Measurements from ENCODE around the gene OR52A1.
A peak's percentile ranks its signal among the peaks of the same experiment; 100 is the strongest.

OR52A1 gene

DNA sequence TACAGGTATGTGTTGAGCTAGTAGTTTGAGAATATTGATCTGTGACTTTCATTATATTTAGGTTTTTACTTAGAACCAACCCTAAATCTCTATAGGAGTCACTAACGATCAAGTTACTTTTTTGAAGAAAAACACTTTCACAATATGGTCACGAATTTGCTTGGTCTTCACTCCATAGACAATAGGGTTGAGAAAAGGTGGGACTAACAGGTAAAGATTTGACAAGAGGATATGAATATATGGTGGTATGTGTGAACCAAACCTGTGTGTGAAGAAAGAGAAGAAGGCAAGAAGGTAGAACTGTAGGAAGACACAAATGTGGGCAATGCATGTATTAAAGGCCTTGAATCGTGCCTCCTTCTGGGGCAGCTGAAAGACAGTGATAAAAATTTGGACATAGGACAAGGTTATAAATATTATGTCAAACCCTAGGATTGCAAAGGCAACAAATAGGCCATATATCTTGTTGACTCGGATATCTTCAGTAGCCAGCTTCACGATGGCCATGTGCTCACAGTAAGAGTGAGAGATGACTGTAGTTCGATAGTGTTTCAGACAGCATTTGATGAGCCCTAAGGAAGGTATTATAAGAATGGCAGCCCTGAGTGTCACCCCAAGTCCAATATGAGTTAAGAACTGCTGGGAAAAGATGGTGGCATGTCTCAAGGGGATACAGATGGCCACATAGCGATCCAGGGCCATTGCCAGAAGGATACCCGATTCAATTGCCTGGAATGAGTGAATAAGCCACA, 22.8 kb downstream of the OR52A1 start:
- DNase-seq, result no peak

DNA sequence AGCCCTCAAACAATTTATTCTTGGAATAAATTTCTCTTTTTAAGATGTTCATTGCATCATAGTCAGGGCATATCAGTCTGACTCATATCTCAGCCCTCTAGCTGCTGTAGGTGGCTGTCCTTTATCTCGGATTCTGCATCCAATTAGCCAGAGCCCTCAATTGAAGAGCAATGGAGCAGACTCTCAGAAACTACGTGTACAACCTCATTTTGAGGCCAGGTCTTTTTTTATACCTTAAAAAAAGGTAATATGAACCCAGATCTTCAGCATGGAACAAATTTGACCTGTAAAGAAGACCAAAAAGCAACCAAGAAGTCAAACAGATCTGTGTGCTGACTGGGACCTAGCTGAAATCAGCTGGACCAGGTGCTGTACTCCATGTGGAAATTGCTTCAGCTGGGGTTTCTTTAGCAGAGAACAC, 25.1 kb downstream of the OR52A1 start:
- DNase-seq, result no peak

DNA sequence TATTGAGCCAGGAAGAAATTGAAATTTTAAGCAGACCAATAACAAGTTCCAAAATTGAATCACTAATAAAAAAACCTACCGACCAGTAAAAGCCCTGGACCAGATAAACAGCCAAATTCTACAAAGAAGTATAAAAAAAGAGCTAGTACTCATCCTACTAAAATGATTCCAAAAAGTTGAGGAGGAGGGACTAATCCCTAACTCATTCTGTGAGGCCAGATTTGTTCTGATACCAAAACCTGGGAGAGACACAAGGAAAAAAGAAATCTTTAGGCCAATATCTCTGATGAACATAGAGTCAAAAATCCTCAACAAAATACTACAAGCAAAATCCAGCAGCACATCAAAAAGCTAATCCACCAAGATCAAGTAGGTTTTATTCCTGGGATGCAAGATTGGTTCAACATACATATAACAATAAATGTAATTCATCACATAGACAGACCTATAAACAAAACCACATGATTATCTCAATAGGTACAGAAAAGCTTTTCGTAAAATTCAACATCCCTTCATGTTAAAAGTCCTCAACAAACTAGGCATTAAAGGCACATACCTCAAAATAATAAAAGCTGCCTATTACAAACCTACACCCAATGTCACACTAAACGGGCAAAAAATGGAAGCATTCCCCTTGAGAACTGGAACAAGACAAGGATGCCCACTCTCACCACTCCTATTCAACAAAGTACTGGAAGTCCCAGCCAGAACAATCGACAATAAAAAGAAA, 29.5 kb downstream of the OR52A1 start:
- no peak for DNase-seq

DNA sequence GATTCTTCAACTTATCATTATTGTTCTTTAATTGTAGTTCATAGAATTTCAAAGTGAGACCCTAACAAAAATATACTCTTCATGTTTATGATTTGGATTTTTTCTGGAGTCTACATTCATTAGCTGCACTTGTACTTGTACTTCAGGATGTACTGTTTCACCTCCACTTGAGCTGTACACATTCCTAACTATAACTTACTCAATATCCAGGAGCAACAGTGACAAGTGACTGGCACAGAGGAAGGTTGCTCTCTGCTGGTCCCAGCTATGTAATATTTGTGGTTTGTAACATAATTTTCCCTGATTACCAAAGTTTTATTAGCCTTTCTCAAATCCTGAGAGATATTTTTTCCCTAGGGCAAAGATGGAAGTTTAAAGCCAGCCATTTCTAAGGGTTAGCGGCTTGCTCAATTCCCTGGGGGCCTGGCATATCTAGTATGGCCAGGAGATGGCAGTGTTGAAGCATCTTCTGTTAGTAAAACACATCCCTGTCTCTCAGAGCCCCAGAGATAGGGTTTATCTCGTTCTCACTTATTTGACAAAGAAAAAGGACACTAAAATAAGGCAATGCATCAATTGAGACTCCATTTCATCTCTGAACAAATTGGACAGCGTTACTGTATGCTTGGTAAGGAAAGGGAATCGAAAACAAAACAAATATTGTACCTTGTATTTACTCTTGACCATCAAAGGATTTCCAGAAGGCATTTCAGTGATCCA, 30.6 kb downstream of the OR52A1 start:
- DNase-seq, result peak; percentile 47

DNA sequence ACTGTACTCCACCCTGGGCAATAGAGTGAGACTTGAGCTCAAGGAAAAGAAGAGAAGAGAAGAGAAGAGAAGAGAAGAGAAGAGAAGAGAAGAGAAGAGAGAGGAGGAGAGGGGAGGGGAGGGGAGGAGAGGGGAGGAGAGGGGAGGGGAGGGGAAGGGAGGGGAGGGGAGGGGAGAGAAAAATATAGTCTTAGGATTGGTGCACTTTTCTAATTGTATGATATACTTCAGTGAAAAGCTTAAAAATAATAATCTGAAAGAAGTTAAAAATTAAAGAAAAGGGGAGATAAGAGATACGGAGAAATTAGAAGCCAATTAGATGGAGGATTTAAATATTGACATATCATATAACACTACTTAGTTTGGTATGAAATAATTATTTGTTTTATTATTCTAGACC, 35.7 kb downstream of the OR52A1 start:
- no peak for DNase-seq

DNA sequence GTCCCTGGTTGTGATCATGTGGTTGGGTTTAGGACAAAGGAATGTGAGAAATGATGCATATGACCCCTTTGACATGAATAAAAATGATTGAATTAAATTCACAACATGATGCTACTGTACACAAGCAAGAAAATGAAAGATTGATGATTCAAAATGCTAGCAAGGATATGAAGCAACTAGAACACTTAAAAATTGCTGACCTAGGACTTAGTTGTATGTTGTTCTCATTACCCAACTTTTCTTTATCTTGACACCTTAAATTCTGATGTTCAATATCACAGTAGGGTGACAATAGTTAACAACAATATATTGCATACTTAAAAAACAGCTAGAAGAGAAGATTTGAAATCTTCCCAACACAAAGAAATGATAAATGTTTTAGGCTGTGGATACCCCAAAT, 37.0 kb downstream of the OR52A1 start:
- no peak for DNase-seq

DNA sequence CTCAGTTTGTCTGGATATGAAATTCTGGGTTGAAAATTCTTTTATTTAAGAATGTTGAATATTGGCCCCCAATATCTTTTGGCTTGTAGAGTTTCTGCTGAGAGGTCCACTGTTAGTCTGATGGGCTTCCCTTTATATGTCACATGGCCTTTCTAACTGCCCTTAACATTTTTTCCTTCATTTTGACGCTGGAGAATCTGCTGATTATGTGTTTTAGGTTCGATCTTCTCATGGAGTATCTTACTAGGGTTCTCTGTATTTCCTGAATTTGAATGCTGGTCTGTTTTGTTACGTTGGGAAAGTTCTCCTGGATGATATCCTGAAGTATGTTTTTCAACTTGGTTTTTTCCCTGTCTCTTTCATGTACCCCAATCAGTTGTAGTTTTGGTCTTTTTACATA, 39.2 kb downstream of the OR52A1 start:
- no peak for DNase-seq

DNA sequence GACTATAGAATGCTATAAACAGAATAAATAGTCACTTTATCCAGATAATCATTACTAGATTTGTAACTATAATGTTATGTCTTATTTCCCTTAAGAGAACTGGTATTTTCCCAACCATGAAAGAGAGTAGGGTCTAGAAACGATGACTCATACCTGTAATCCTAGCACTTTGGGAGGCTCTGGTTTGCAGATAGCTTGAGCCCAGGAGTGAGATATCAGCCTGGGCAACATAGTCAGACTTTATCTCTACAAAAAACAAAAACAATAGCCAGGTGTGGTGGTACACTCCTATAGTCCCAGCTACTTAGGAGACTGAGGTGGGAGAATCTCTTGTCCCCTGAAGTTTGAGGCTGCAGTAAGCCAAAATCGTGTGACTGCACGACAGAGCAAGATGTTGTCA, 47.3 kb downstream of the OR52A1 start:
- no peak for DNase-seq

DNA sequence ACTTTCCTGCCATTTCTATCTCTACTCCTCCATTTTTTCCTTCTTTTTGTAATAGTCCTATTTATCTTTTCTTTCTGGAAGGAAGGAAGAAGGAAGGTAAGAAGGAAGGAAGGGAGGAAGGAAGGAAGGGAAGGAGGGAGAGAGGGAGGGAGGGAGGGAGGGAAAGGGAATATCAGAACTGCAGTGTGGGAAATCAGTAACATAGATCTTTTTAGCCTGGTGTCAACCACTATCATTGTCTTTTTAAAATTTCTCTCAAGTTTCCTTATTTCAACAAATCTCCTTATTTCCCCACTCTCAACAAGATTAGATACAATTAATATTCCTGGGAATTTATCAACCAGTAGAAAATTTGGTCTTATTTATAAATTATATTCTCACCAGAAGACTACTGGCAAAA, 51.5 kb downstream of the OR52A1 start:
- DNase-seq, result no peak

DNA sequence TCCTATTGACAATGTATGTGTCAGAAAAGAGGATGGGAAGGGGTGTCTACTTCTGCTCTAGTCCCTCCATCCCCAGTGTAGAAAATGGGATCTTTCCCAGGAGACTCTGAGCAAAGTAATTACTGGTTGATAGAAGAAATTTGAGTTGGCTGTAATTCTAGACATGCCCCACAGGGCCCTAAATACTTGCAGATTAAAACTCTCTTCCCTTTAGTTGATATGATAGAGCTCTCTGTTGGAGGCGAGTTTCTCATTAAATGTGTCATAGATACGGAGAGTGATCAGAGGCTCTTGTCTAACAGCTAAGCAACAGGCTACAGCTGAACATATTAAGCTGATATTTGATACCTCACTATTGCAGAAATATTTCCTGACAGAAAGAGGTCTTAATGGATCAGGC, 52.3 kb downstream of the OR52A1 start:
- no peak for DNase-seq

DNA sequence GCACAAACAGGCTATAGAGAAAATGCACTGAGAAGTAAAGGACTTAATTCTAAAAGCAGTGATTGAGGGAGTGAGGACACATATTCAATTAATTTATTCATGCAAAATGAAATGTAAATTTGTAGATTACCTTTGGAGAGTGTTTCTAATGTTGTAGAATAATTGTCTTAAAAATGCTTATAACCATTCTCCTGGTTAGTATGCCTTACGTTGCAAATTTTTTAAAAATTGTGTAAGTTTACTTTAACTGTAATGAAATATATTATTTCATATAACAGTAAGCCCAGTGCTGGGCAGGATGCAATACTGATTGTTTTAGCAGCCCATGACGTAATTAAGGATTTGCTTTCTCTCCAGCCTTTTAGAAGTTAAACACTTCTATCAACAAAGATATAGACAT, 58.5 kb downstream of the OR52A1 start:
- DNase-seq, result no peak

Measured in CD4-positive, alpha-beta T cell treated with Interleukin-21 for 1 hour (primary cell).